Progenitor cell of endocrine pancreas (in vitro differentiated cells): ENCODE data around the gene ZNF433. TPM values are rescaled to one million over a fixed set of nuclear protein-coding genes. Genes with fewer than 3 reads are reported as not detected.
A peak's percentile ranks its signal among the peaks of the same experiment; 100 is the strongest.
"Not testable (repeated sequence)": the region's sequence is repeated elsewhere in the genome, so short reads cannot be mapped to it uniquely, and the experiment has no call there.

Experiments used
- DNase-seq: peaks from one replicate; pipeline ENCODE4 v3.0.0; 2021; ENCODE audit warnings: low spot score; ENCODE audit not compliant: unreplicated experiment
- H3K27ac Mint-ChIP-seq: 2 replicates; pipeline ENCODE4 v1.8.0; 2021; ENCODE audit warnings: mild to moderate bottlenecking, moderate library complexity, mixed read lengths
- H3K27me3 Mint-ChIP-seq: 2 replicates; pipeline ENCODE4 v1.8.0; 2021; ENCODE audit warnings: mixed read lengths
- H3K36me3 Mint-ChIP-seq: 2 replicates; pipeline ENCODE4 v1.8.0; 2022; ENCODE audit warnings: mixed read lengths; ENCODE audit not compliant: insufficient read depth
- H3K4me1 Mint-ChIP-seq: 2 replicates; pipeline ENCODE4 v1.8.0; 2021; ENCODE audit warnings: low read depth, mixed read lengths
- H3K4me3 Mint-ChIP-seq: 2 replicates; pipeline ENCODE4 v1.8.0; 2021; ENCODE audit warnings: low read depth, mild to moderate bottlenecking, moderate library complexity, mixed read lengths
- H3K9me3 Mint-ChIP-seq: 2 replicates; pipeline ENCODE4 v1.8.0; 2021; ENCODE audit warnings: low read depth, mixed read lengths
- long read RNA-seq: library from polyadenylated mRNA; unstranded; transcript quantifications from one replicate; pipeline ENCODE4 v2.0.0, GENCODE V29; 2020
- total RNA-seq: library from RNA; stranded (reverse); gene quantifications from 2 replicates; pipeline ENCODE4 v1.2.1, GENCODE V29; 2021
- TF ChIP-seq, protein P1 (sequence below): fragments of 200-600 bp; sonication (generic); IDR thresholded peaks from one replicate; pipeline ENCODE4 v1.5.0; 2021; ENCODE audit warnings: antibody characterized with exemption, mild to moderate bottlenecking; ENCODE audit not compliant: unreplicated experiment

The ZNF433 gene
- 9.1 and 10.7 TPM in 2 replicates for total RNA-seq
- long read RNA-seq, transcript ZNF433-201 (4 exons, 2,280 nt), result minor isoform, 8 of 51 reads
- long read RNA-seq, transcript ZNF433-203 (5 exons, 2,322 nt), result minor isoform, 13 of 51 reads
- long read RNA-seq, transcript ZNF433-208 (4 exons, 785 nt), result major isoform, 25 of 51 reads
- long read RNA-seq, partial matches to known transcripts, result 2 of 51 reads
- long read RNA-seq, other reads (novel, unspliced or antisense), result 1 of 51 reads

DNA sequence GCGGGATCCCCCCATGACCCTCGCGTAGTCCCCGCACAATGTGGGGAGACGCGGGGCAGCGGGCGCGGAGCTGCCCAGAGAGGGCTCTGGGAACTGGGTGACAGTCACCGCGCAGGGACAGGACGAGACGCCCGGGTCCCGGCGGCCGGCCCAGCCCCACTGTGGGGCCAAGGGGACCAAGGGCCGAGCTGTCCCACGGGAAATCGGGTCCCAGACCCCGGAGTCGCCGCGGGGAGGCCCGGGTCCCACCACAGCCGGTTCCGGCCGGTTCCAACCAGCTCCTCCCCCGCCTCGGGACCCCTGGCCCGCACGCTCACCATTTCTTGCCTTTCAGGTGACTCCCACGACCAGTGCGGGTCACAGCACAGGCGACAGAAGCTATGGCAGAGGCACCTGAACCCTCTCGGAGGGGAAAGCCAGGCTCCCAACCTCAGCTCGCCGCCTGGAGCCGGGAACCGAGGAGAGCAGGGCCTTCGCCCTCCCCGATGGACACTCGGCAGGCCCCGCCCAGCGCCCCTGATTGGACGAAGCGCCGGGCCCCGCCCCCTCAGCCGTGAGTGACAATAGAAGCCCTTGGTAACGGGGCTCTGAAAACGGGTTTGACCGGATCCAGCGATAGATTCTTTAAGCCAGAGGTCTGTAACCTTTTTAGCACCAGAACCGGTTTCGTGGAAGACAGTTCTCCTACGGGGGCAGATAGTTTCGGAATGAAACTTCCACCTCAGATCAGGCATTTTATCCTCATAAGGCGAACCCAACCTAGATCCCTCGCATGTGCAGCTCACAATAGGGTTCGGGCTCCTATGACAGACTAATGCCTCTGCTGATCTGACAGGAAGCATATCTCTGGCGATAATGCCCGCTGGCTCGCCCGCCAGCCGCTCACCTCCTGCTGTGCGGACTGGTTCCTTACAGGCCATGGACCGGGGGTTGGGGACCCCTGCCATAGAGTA lies at the start of gene ZNF433:
TSS of gene ZNF433 (minus strand) at position 460 of the 953 bp plus-strand sequence. CDS start at position 320, 140 bp downstream.
- peaks cover 8% of the 10 kb centered on the region for H3K4me1 Mint-ChIP-seq
- H3K4me3 Mint-ChIP-seq, result peak within 1 kb of the TSS; percentile 90
- H3K36me3 Mint-ChIP-seq, result peaks cover 39% of the 10 kb centered on the region
- DNase-seq, result peak; percentile 98
- H3K27ac Mint-ChIP-seq, result peak within 1 kb of the TSS; percentile 99
- H3K27me3 Mint-ChIP-seq, result no peaks in the 10 kb centered on the region
- peaks cover 16% of the 10 kb centered on the region for H3K9me3 Mint-ChIP-seq
- TF ChIP-seq, protein P1, sequence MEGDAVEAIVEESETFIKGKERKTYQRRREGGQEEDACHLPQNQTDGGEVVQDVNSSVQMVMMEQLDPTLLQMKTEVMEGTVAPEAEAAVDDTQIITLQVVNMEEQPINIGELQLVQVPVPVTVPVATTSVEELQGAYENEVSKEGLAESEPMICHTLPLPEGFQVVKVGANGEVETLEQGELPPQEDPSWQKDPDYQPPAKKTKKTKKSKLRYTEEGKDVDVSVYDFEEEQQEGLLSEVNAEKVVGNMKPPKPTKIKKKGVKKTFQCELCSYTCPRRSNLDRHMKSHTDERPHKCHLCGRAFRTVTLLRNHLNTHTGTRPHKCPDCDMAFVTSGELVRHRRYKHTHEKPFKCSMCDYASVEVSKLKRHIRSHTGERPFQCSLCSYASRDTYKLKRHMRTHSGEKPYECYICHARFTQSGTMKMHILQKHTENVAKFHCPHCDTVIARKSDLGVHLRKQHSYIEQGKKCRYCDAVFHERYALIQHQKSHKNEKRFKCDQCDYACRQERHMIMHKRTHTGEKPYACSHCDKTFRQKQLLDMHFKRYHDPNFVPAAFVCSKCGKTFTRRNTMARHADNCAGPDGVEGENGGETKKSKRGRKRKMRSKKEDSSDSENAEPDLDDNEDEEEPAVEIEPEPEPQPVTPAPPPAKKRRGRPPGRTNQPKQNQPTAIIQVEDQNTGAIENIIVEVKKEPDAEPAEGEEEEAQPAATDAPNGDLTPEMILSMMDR, result peak; percentile 10

DNA sequence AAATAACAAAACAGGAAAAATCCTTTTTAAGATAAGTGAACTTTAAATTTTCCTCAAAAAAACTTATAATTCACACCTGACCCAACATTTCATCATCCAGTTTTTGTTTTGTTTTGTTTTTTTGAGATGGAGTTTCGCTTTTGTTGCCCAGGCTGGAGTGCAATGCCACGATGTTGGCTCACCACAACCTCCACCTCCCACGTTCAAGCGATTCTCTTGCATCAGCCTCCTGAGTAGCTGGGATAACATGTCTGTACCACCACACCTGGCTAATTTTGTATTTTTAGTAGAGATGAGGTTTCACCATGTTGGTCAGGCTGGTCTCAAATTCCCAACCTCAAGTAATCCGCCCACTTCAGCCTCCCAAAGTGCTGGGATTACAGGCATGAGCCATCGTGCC lies 47.9 kb upstream of the ZNF433 start:
- not testable (repeated sequence) for H3K27me3 Mint-ChIP-seq, H3K27ac Mint-ChIP-seq, H3K4me3 Mint-ChIP-seq, H3K4me1 Mint-ChIP-seq, DNase-seq
- peaks cover 41% of the 10 kb centered on the region for H3K36me3 Mint-ChIP-seq
- peaks cover 29% of the 10 kb centered on the region for H3K9me3 Mint-ChIP-seq

DNA sequence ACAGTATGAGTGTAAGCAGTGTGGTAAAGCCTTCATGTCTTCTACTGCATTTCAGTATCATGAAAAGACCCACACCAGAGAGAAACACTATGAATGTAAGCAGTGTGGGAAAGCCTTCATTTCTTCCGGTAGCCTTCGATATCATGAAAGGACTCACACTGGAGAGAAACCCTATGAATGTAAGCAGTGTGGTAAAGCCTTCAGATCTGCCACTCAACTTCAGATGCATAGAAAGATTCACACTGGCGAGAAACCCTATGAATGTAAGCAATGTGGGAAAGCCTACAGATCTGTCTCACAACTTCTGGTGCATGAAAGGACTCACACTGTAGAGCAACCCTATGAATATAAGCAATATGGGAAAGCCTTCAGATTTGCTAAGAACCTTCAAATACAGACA lies 41.9 kb upstream of the ZNF433 start:
- no peaks in the 10 kb centered on the region for H3K27me3 Mint-ChIP-seq
- TF ChIP-seq, protein P1, result no peak
- no peak for DNase-seq
- H3K36me3 Mint-ChIP-seq, result peaks cover 75% of the 10 kb centered on the region
- H3K27ac Mint-ChIP-seq, result peak overlapping the region; percentile 80
- H3K4me1 Mint-ChIP-seq, result no peaks in the 10 kb centered on the region
- peaks cover 45% of the 10 kb centered on the region for H3K9me3 Mint-ChIP-seq
- no peak overlapping the region for H3K4me3 Mint-ChIP-seq

DNA sequence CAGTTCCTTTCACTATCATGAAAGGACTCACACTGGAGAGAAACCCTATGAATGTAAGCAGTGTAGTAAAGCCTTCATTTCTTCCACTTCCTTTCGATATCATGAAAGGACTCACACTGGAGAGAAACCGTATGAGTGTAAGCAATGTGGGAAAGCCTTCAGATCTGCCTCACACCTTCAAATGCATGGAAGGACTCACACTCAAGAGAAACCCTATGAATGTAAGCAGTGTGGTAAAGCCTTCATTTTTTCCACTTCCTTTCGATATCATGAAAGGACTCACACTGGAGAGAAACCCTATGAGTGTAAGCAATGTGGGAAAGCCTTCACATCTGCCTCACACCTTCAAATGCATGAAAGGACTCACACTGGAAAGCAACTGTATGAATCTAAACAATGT lies 40.9 kb upstream of the ZNF433 start:
- H3K4me1 Mint-ChIP-seq, H3K4me3 Mint-ChIP-seq, H3K27me3 Mint-ChIP-seq, DNase-seq: not testable (repeated sequence)
- peaks cover 74% of the 10 kb centered on the region for H3K36me3 Mint-ChIP-seq
- peak overlapping the region; percentile 73 for H3K27ac Mint-ChIP-seq
- H3K9me3 Mint-ChIP-seq, result peaks cover 43% of the 10 kb centered on the region

DNA sequence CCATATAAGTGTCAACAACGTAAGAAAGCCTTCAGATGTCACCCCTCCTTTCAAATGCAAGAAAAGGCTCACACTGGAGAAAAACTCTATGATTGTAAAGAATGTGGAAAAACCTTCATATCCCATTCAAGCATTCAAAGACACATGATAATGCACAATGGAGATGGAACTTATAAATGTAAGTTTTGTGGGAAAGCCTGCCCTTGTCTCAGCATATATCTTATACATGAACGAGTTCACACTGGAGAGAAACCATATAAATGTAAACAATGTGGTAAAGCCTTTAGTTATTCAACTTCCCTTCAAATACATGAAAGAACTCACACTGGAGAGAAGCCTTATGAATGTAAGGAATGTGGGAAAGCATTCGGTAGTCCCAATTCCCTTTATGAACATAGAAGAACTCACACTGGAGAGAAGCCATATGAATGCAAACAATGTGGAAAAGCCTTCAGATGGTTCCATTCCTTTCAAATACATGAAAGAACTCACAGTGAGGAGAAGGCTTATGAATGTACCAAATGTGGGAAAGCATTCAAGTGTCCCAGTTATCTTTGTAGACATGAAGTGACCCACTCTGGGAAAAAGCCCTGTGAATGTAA lies 40.2 kb upstream of the ZNF433 start:
- H3K9me3 Mint-ChIP-seq, result peaks cover 44% of the 10 kb centered on the region
- no peak overlapping the region for H3K4me3 Mint-ChIP-seq
- H3K4me1 Mint-ChIP-seq, result no peaks in the 10 kb centered on the region
- H3K36me3 Mint-ChIP-seq, result peaks cover 74% of the 10 kb centered on the region
- H3K27ac Mint-ChIP-seq, result peak overlapping the region; percentile 8
- TF ChIP-seq, protein P1, result no peak
- no peaks in the 10 kb centered on the region for H3K27me3 Mint-ChIP-seq
- DNase-seq, result no peak
